Subcutaneous abdominal adipose tissue (tissue), 5 donors: ENCODE measurements around the gene WDR91.
"Not testable (repeated sequence)": the region's sequence is repeated elsewhere in the genome, so short reads cannot be mapped to it uniquely, and the experiment has no call there.

Experiments
- H3K27ac ChIP-seq: one replicate; pipeline ENCODE4 v1.7.0; 2013; ENCODE audit warnings: low read depth, mild to moderate bottlenecking, inconsistent platforms, low read length, moderate library complexity
- H3K27me3 ChIP-seq, 5 donors: one replicate each; pipeline ENCODE4 v1.7.0; 2013; ENCODE audit warnings: low read length in 5 of 5, inconsistent platforms in 1 of 5; ENCODE audit not compliant: control insufficient read depth in 5 of 5, insufficient read depth in 4 of 5
- H3K36me3 ChIP-seq, 5 donors: one replicate each; pipeline ENCODE4 v1.7.0; 2013; ENCODE audit warnings: low read length in 5 of 5; ENCODE audit not compliant: control insufficient read depth in 5 of 5, insufficient read depth in 5 of 5
- H3K4me1 ChIP-seq, 5 donors: one replicate each; pipeline ENCODE4 v1.7.0; 2013; ENCODE audit warnings: low read length in 5 of 5, mild to moderate bottlenecking in 3 of 5, moderate library complexity in 1 of 5; ENCODE audit not compliant: control insufficient read depth in 5 of 5, insufficient read depth in 5 of 5
- H3K4me3 ChIP-seq, 5 donors: one replicate each; pipeline ENCODE4 v1.7.0; 2013; ENCODE audit warnings: low read length in 5 of 5, low read depth in 1 of 5
- H3K9ac ChIP-seq, 5 donors: one replicate each; pipeline ENCODE4 v1.7.0; 2013; ENCODE audit warnings: low read length in 5 of 5, mild to moderate bottlenecking in 4 of 5, moderate library complexity in 3 of 5
- H3K9me3 ChIP-seq, 5 donors: one replicate each; pipeline ENCODE4 v1.7.0; 2013; ENCODE audit warnings: low read length in 5 of 5; ENCODE audit not compliant: control insufficient read depth in 5 of 5
- donor health status: healthy.
- donor health status: healthy.
- donor health status: healthy.
- donor health status: healthy.
- donor health status: healthy.

Gene WDR91

DNA sequence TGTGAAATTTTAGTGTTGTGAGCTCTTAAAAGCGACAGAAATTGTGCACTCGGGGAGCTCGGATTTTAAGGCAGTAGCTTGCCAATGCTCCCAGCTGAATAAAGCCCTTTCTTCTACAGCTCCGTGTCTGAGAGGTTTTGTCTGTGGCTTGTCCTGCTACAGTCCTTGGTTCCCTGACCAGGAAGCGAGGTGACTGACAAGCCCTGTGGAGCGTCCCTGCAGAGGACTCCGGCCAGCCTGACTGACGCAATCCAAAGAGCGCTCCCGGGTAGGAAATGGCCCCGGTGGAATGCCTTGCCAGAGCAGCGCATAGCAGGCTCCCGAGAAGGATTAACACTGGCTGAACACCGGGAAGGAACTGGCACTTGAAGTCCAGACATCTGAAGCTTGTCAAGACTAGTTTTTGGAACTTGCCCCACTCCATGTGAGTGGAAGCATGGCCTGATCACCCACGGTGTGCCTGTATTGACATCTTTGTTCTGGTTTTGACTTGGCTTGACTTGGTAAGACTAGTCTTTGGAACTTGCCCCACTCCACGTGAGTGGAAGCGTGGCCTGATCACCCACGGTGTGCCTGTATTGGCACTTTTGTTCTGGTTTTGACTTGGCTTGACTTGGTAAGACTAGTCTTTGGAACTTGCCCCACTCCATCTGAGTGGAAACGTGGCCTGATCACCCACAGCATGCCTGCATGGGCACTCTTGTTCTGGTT lies 39.6 kb downstream of the WDR91 start:
- not testable (repeated sequence) for H3K9me3 ChIP-seq, H3K27me3 ChIP-seq
- H3K36me3 ChIP-seq = peaks cover 0 to 29% (median 19%) of the 10 kb centered on the region in 5 donors
- peaks cover 13 to 42% (median 37%) of the 10 kb centered on the region in 5 donors for H3K4me1 ChIP-seq
- H3K4me3 ChIP-seq = peak overlapping the region in 3 of 5 donors; percentile 37 to 51 (median 48)
- peak overlapping the region in 1 of 5 donors; percentile 25 for H3K9ac ChIP-seq
- peak overlapping the region; percentile 97 for H3K27ac ChIP-seq

DNA sequence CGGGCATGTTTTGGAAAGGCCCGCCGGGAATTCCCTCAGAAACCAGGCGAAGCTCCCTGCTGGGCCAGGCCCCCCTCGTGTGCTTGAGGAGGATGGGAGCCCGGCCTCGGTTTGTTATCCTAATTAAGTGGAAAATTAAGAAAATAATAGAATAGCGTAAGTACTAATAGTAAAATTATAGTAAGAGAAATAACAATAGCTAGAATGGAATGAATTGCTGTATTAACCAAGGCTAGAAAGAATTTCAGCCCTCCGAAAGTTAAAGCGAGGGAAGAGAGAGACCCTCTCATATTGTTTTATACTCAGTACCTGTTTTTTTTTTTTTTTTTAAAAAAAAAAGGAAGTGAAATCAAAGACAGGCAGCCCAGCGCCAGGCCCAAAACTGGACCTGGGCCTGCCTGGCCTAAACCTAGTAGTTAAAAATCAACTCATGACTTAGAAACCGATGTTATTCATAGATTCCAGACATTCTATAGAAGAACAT lies 40.3 kb downstream of the WDR91 start:
- H3K4me3 ChIP-seq = peak overlapping the region in 4 of 5 donors; percentile 76 to 84 (median 80)
- H3K9ac ChIP-seq = peak overlapping the region in 3 of 5 donors; percentile 93 to 98 (median 94)
- peak overlapping the region; percentile 97 for H3K27ac ChIP-seq
- H3K9me3 ChIP-seq, H3K27me3 ChIP-seq: not testable (repeated sequence)
- H3K4me1 ChIP-seq = peaks cover 13 to 49% (median 44%) of the 10 kb centered on the region in 5 donors
- H3K36me3 ChIP-seq = peaks cover 0 to 29% (median 24%) of the 10 kb centered on the region in 5 donors

DNA sequence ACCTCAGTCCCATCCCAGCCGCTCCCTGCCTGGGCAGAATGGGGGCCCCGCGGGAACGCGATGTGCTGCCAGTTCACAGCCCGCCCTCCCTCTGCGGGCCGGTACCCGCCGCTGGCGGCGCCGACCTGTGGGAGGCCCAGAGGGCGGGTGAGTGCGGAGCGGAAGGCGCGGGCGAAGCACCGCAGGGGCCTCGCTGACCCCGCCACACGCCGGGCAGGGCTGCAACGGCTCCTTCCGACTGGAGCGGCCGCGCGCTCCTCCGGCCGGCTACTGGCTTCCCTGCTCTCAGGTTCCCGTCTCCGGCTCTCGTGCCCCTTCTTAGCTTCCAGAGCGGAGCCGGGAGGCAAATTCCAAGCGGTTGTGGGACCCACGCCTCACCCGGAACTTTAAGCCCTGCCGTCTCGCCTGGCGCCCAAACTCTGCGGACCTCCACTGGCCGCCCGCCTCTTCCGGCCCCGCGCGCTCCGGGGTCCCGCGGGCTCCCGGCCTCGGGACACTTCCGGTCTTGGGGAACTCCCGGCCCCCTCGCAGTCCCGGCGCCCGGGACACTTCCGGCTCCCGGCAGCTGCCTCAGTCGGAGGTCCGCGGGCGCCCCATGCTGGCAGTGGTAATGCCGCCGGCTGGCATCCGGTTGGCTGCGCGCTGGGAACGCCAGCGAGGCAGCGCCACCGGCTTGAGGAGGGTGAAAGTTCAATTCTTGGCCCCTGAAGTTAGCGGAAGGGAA lies 40.9 kb downstream of the WDR91 start, which contains the start of gene CYREN:
Gene CYREN (minus strand): TSS at position 434 of the 724 bp plus-strand sequence. CDS start 1,785 bp downstream, outside the sequence.
- H3K27me3 ChIP-seq = no peaks in the 10 kb centered on the region
- H3K4me3 ChIP-seq = peak within 1 kb of the TSS; percentile 76 to 85 (median 83)
- peak within 1 kb of the TSS; percentile 56 to 98 (median 93) for H3K9ac ChIP-seq
- H3K36me3 ChIP-seq = peaks cover 0 to 35% (median 28%) of the 10 kb centered on the region in 5 donors
- no peaks in the 10 kb centered on the region for H3K9me3 ChIP-seq
- H3K4me1 ChIP-seq = peaks cover 15 to 55% (median 50%) of the 10 kb centered on the region in 5 donors
- peak within 1 kb of the TSS; percentile 97 for H3K27ac ChIP-seq

DNA sequence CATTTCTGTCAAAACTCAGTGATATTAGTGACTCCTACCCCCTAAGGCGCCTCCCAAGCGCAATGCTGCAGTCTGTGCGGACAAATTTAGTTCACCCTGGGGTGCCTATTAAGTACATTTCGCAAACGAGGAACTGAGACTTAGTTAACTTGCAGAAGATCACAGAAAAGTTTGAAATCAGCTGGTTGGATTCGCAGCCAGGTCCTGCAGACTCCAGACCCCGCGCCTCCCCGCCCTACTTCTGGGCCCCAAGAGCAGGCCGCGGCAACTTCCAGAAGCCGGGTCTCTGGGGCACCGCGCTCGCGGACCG lies 41.4 kb downstream of the WDR91 start:
- H3K27me3 ChIP-seq = no peaks in the 10 kb centered on the region
- H3K9ac ChIP-seq = peak overlapping the region; percentile 38 to 98 (median 93)
- peak overlapping the region; percentile 97 for H3K27ac ChIP-seq
- no peaks in the 10 kb centered on the region for H3K9me3 ChIP-seq
- peaks cover 15 to 60% (median 55%) of the 10 kb centered on the region in 5 donors for H3K4me1 ChIP-seq
- peak overlapping the region; percentile 76 to 85 (median 83) for H3K4me3 ChIP-seq
- H3K36me3 ChIP-seq = peaks cover 0 to 39% (median 30%) of the 10 kb centered on the region in 5 donors

DNA sequence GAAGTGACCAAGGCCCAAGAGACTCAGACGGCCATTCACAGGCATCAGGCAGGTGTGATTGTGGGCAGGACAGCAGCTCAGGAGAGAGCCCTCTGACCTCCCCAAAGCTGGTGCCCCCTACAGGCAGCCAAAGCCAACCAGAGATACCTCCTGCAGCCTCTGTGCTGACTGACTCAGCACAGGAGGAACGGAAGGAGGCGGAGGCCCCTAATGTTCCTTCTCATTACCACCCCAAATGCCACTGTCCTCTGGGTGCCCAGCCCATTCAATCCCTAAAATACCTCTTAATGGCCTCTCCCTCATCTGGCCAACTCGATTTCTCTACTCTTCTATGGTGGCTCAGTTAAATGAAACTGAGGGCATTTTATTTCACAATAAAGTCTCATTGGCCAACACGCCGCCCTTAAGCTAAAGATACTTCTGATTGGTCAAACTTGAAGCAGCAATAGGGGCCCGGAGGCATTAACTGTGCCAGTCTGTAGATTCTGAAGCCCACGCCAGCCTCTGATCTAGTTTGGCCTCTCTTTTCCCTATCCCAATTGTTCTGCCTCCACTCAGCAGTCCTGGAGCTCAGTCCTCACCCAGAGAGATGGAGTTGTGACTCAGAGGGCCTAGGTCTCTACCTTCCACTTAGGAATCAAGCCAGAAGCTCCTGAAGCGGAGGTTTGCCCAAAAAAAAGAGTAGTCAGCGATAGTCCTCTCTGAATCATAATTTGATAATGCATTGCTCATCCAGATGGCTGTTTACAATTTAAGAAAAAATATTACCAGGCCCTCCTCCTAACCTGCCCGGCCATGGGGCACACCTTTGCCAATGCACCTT lies 42.0 kb downstream of the WDR91 start:
- Histone ChIP-seq H3K4me1 (peaks cover 17 to 66% (median 61%) of the 10 kb centered on the region in 5 donors), H3K36me3 (peaks cover 0 to 42% (median 33%) of the 10 kb centered on the region in 5 donors), H3K9ac (peak overlapping the region; percentile 38 to 98 (median 93)), H3K27ac (peak overlapping the region; percentile 97), H3K27me3 (no peaks in the 10 kb centered on the region), H3K9me3 (no peaks in the 10 kb centered on the region), H3K4me3 (peak overlapping the region; percentile 76 to 85 (median 83))

DNA sequence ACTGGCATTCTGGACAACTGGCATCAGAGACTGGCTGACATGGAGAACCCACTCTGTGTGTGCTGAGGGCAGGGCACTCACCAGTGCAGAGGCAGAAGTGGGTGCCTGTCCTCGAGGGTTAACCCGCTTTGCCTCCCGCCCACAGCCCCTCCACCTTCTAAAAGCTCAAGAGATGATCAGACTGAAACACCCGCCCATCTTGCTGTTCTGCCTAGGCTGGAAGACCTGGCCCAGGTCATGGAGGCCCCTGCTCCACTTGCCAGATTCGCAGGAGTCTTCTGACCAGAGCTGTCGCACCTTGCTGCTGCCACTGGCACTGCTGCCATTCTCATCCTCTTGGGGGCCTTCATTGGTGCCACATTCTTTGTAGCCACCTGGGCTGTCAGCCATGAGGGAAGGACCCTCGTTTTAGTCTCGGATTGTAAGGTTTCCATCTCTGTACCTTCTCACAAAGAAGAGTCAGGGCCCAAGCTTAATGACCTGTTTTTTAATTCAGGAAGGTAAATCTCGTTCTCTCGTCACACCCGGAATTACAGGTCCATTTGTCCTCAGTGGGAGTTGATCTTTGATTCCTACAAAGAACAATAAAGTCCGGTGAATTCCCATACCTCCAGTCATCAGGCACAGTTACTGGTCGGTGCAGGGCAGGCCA lies 42.7 kb downstream of the WDR91 start:
- peak overlapping the region in 3 of 5 donors; percentile 83 to 85 (median 84) for H3K4me3 ChIP-seq
- H3K9ac ChIP-seq = peak overlapping the region in 2 of 5 donors; percentile 26 to 93
- peaks cover 0 to 44% (median 34%) of the 10 kb centered on the region in 5 donors for H3K36me3 ChIP-seq
- H3K9me3 ChIP-seq = no peaks in the 10 kb centered on the region
- peak overlapping the region; percentile 97 for H3K27ac ChIP-seq
- H3K27me3 ChIP-seq = no peaks in the 10 kb centered on the region
- H3K4me1 ChIP-seq = peaks cover 21 to 73% (median 68%) of the 10 kb centered on the region in 5 donors

DNA sequence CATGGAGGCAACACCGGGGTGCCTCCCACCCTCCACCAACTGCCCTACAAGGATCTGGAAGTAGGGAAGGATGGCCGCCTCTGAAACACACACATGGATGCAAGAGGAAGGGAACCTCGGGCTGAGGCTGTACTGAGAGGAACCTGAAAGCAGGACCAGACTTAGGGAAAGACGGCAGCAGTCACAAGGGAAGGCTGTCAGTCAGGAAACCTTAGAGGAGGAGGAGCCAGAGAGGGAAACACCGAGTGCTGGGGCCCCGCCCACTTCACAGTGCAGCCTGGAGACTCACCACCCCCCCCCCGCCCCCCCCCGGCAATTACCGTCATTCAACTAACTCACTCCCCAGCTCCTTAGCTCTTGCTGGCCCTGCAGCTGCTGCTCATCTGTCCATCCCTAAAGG lies 43.3 kb downstream of the WDR91 start:
- H3K4me1 ChIP-seq = peaks cover 21 to 74% (median 69%) of the 10 kb centered on the region in 5 donors
- H3K27me3 ChIP-seq = no peaks in the 10 kb centered on the region
- peaks cover 0 to 45% (median 34%) of the 10 kb centered on the region in 5 donors for H3K36me3 ChIP-seq
- peak overlapping the region; percentile 97 for H3K27ac ChIP-seq
- H3K9ac ChIP-seq = peak overlapping the region in 1 of 5 donors; percentile 63
- no peaks in the 10 kb centered on the region for H3K9me3 ChIP-seq
- peak overlapping the region in 2 of 5 donors; percentile 7 to 22 for H3K4me3 ChIP-seq

DNA sequence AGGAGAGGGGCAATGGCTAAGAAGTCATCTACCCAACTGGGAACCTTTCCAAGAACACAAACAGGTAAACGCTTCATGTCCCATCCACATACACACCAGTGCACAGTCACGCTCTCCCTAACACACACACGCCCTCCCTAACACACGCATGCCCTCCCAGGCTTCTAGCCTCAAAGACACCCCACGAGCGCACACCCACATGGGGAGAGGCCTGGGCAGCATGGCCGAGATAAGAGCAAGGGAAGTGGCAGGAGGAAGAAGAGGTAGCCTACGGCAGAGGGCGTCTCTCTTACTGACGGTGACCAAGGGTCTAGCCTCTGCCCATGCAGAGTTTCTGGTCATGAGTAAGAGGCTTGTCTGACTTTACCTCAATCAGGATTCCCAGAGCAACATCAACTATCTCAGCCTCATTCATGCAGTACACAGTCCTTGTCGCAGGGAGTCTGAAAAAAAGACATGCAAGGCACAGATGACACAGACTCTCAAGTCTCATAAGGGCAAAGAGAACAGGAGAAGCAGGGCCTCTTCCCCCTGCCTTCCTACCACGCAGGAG lies 43.9 kb downstream of the WDR91 start:
- peak overlapping the region; percentile 87 for H3K27ac ChIP-seq
- no peaks in the 10 kb centered on the region for H3K9me3 ChIP-seq
- H3K4me3 ChIP-seq = peak overlapping the region in 2 of 5 donors; percentile 4 to 22
- H3K9ac ChIP-seq = peak overlapping the region in 2 of 5 donors; percentile 28 to 63
- no peaks in the 10 kb centered on the region for H3K27me3 ChIP-seq
- H3K4me1 ChIP-seq = peaks cover 21 to 75% (median 69%) of the 10 kb centered on the region in 5 donors
- H3K36me3 ChIP-seq = peaks cover 0 to 45% (median 34%) of the 10 kb centered on the region in 5 donors
